Activated T-helper 1 cell treated with anti-CD3 and anti-CD28 coated beads, Interleukin-12 subunit alpha, Interleukin-12 subunit beta, Interleukin-2, Interleukin-4 antibody, amounts not matched to agents 30 ng/mL and 10 ng/mL and 1 ng/mL, durations not matched to agents 14 hours and 24 hours and 36 hours (primary cell): ENCODE measurements around the gene EIF1AD. TPM values are rescaled to one million over a fixed set of nuclear protein-coding genes. Genes with fewer than 3 reads are reported as not detected.

Experiments
- DNase-seq: peaks from one replicate; pipeline ENCODE4 v3.0.0; 2021; ENCODE audit warnings: low spot score
- H3K27ac Mint-ChIP-seq: one replicate; pipeline ENCODE4 v1.8.0; 2021; ENCODE audit warnings: mild to moderate bottlenecking, mixed read lengths
- H3K27me3 Mint-ChIP-seq: one replicate; pipeline ENCODE4 v1.8.0; 2022; ENCODE audit warnings: mild to moderate bottlenecking, moderate library complexity, mixed read lengths; ENCODE audit not compliant: insufficient read depth
- H3K36me3 Mint-ChIP-seq: one replicate; pipeline ENCODE4 v1.8.0; 2021; ENCODE audit warnings: low read depth, mixed read lengths
- H3K4me1 Mint-ChIP-seq: one replicate; pipeline ENCODE4 v1.8.0; 2021; ENCODE audit warnings: low read depth, mixed read lengths
- H3K4me3 Mint-ChIP-seq: one replicate; pipeline ENCODE4 v1.8.0; 2021; ENCODE audit warnings: mild to moderate bottlenecking, moderate library complexity, mixed read lengths
- H3K9me3 Mint-ChIP-seq: one replicate; pipeline ENCODE4 v1.8.0; 2021; ENCODE audit warnings: mixed read lengths
- intact Hi-C: fragments of 100-400 bp; cut with micrococcal nuclease; formaldehyde crosslinking; loops from one replicate; pipeline ENCODE4 v1.15.1; 2024
- total RNA-seq: library from RNA; stranded (reverse); gene quantifications from 2 replicates; pipeline ENCODE4 v1.2.3, GENCODE V29; 2022

Gene EIF1AD
- total RNA-seq, 1 donor from 2014 or later = 70.7 TPM

DNA sequence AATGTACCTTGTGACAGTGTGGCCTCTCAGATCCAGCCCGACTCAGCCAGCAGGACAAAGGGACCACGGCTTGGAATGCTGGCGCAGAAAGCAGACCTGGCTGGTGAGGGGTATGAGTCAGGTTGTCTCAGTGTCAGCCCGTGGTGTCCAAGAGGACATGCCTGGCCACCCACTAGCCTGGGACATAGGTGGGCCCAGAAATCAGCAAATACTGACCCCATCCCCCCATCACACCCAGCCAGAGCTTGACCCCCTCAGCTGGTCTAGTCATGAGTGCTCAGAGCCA lies 4.9 kb upstream of the EIF1AD start:
- Mint-ChIP-seq H3K27me3 (peaks cover 12% of the 10 kb centered on the region), H3K27ac (no peak overlapping the region), H3K36me3 (peaks cover 17% of the 10 kb centered on the region), H3K4me3 (no peak overlapping the region), H3K4me1 (peaks cover 15% of the 10 kb centered on the region), H3K9me3 (no peaks in the 10 kb centered on the region)
- intact Hi-C loops = no loop called here
- DNase-seq = no peak

DNA sequence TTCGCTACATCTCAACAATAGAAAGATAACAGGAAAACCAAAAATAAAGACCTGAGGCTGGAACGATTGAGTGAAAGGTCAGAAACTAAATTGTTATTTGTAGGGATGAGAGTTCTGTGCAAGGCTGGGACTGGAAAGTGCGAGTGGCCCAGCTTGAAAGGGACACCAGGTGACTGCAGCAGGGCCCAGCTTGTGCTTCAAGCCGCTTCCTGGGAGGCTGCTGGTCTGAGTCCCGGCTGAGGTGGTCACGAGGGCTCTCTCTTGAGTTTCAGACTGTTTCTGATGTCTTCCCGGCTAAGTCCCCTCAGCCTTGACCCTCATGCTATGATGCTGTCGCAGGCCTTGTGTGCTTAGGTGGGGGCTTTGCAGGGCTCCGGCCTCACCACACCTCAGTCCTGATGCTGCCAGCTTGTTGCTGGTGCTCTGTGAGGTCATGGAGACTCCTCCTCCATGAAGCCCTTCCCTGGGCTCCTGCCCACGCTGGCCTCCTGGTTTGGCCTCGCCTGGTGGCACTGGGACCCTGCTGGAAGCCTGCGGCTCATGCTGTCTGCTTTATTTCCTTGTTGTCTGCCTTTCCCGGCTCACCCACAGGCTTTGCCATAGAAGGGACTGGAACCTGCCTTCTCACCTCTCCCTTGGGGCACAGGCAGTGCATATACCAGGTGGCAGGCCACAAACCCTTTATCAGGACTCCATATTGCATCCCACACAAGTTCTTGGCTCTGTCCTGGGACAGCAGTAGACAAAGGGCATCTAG lies 4.4 kb upstream of the EIF1AD start:
- H3K36me3 Mint-ChIP-seq = peaks cover 19% of the 10 kb centered on the region
- H3K4me1 Mint-ChIP-seq = peaks cover 17% of the 10 kb centered on the region
- no peak overlapping the region for H3K27ac Mint-ChIP-seq
- H3K9me3 Mint-ChIP-seq = no peaks in the 10 kb centered on the region
- intact Hi-C loops = no loop called here
- H3K4me3 Mint-ChIP-seq = peak overlapping the region; percentile 34
- peaks cover 10% of the 10 kb centered on the region for H3K27me3 Mint-ChIP-seq
- no peak for DNase-seq

DNA sequence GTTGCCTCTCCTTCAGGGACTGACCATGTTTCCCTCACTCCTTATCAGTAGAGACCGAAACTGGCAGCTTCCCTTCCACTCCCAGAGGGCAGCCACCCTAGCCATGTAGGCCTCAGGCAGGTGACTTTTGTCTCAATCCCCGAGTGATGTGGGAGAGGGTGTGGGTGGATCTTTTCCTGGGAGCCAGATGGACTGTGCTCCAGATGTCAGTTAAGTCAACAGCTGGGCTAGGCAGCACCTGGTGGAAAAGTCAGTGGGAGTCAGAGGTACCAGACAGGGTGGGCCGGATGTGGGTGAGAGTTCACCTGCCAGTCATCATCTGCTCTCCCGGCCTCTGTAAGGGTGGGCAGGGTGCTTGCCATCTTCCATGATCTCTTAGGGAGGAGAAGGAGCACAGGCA lies 2.2 kb upstream of the EIF1AD start:
- Mint-ChIP-seq H3K4me1 (peaks cover 20% of the 10 kb centered on the region), H3K36me3 (peaks cover 28% of the 10 kb centered on the region), H3K27ac (peak overlapping the region; percentile 26), H3K4me3 (peak overlapping the region; percentile 99), H3K9me3 (no peaks in the 10 kb centered on the region), H3K27me3 (no peaks in the 10 kb centered on the region)
- no peak for DNase-seq
- intact Hi-C loops = loop anchor here (5.0 kb wide), 4 partner anchors 128 to 672 kb away; partner anchors contain the start of genes DPF2, KAT5 and RAB1B

DNA sequence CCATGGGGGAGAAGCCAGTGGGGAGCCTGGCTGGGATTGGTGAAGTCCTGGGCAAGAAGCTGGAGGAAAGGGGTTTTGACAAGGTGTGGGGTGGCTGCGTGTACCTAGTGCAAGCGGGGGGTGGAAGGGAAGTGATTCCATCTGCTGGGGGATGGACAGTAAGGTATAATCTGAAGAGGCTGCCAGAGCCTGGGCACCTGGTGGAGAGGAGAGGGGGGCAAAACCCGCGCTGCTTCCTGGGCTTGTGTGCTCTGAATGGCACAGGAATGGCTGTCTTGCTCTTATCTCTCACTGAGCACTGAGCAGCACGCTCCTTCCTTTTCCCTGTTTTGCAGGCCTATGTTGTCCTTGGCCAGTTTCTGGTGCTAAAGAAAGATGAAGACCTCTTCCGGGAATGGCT lies 1.3 kb upstream of the EIF1AD start:
- H3K4me1 Mint-ChIP-seq = peaks cover 26% of the 10 kb centered on the region
- no peaks in the 10 kb centered on the region for H3K27me3 Mint-ChIP-seq
- peak overlapping the region; percentile 99 for H3K4me3 Mint-ChIP-seq
- no peak for DNase-seq
- peaks cover 37% of the 10 kb centered on the region for H3K36me3 Mint-ChIP-seq
- peak overlapping the region; percentile 78 for H3K27ac Mint-ChIP-seq
- H3K9me3 Mint-ChIP-seq = no peaks in the 10 kb centered on the region
- intact Hi-C loops = loop anchor here (2.0 to 5.0 kb wide), 6 partner anchors 42 to 671 kb away; partner anchors contain the start of genes DPF2, KAT5, RAB1B and RELA

DNA sequence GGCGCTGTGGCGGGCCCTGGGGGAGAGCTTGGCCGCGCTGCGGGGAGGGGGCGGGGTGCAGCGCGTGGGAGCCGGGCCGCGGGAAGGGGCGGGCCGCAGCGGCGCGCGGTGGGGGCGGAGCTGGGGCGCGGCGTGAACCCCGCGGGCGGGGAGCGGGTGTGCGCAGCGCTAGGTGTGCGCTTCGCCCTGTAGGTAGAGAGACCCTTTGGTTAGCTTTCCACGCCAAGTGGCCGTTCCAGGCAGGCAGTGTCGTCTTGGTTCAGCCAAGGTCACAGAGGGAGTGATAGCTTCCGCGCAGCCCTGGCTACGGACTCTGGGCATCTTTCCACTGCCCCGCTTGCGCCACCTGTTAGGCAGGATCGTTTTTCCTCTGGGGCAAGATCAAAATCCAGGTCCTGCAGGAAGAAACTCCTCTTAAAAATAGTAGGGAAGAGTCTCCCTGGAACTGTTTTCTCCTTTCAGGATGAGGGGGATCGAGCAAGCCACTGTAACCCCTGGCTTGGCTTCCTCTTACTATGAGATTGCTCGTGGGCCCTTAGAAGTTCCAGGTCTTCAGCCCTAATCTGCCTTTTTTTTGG lies 780 bp upstream of the EIF1AD start:
- intact Hi-C loops = loop anchor here (1.0 to 5.0 kb wide), 19 partner anchors 13 to 670 kb away; partner anchors contain the start of genes AP5B1, C11orf68, DPF2 and DRAP1
- H3K36me3 Mint-ChIP-seq = peaks cover 42% of the 10 kb centered on the region

DNA sequence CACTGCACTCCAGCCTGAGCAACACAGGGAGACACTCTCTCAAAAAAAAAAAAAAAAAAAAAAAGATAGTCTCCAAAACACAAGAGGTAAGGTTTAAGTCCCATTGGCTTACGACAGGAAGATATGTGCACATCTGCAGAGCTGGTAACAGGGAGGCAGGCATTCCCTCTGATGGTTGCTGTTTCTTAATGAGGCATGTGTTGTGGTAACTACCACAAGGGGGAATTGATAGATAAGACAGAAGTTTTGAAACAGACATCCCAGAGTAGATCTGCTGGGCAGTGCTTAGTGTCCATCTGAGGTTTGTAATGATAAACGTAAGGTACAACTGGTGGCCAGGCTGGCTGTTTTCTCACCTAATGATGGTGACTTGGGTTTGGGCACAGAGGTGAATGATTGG lies 4.7 kb downstream of the EIF1AD start:
- H3K36me3 Mint-ChIP-seq = peaks cover 41% of the 10 kb centered on the region
- no peaks in the 10 kb centered on the region for H3K27me3 Mint-ChIP-seq
- peak overlapping the region; percentile 49 for H3K27ac Mint-ChIP-seq
- DNase-seq = no peak
- peaks cover 19% of the 10 kb centered on the region for H3K4me1 Mint-ChIP-seq
- no peaks in the 10 kb centered on the region for H3K9me3 Mint-ChIP-seq
- H3K4me3 Mint-ChIP-seq = peak overlapping the region; percentile 5
- intact Hi-C loops = no loop called here

More for the DNA sequence above, 780 bp upstream of the EIF1AD start:
- no peaks in the 10 kb centered on the region for H3K9me3 Mint-ChIP-seq
- peak overlapping the region; percentile 99 for H3K4me3 Mint-ChIP-seq
- peaks cover 26% of the 10 kb centered on the region for H3K4me1 Mint-ChIP-seq
- H3K27me3 Mint-ChIP-seq = no peaks in the 10 kb centered on the region
- no peak for DNase-seq
- H3K27ac Mint-ChIP-seq = peak overlapping the region; percentile 99

DNA sequence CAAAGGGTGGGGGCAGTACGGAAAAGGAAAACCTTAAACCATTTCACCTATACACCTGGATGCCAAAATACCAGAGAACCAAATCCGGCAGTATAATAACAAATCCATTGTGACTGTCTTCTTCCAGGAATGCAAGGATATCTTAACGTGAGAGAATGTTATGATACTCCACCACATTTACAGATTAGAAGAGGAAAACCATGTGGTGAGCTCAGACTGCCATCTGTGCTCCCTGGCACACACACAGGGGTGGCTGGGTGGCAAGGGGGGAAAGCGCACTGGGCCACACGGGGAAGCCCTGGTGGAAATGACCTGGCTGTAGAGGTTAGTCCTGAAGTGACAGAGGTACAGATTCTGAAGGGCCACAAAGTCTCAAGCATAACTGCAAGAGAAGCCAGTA lies 9.9 kb downstream of the EIF1AD start:
- intact Hi-C loops = no loop called here
- H3K4me1 Mint-ChIP-seq = peaks cover 8% of the 10 kb centered on the region
- no peaks in the 10 kb centered on the region for H3K9me3 Mint-ChIP-seq
- peaks cover 11% of the 10 kb centered on the region for H3K36me3 Mint-ChIP-seq
- DNase-seq = no peak
- H3K27ac Mint-ChIP-seq = no peak overlapping the region
- H3K4me3 Mint-ChIP-seq = no peak overlapping the region
- no peaks in the 10 kb centered on the region for H3K27me3 Mint-ChIP-seq

DNA sequence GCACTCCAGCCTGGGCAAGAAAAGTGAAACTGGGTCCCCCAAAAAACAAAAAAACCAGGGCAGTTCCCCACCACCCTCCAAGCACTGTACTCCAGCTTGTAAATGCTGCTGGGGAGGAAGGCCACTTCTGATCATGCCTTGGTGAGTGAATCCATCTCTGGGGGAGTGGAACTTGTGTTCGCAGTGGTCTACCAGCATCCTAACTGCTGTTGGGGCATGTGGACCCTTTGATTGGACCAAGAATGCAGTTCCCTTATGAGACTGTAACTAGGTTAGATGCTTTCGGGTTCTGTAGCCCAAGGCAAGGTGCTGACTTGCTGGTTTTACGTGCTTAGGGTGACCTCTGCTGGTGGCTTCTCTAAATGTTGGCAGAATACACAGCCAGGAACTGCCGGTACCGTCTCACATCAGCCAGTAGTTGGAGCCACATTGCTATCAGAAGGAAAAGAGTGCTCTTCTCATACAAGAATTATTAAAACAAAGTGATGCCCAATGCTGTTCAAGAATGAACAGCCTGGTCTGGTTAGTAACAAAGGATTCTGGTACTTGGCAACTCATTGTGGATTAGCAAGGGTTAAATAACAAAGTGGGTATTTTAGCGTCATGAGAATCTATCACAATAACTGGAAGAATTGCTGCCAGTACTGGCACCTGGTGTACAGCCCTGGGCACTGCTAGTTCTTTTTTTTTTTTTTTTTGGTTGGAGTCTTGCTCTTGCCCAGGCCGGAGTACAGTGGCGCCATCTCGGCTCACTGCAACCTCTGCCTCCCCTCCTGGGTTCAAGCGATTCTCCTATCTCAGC lies 13.0 kb downstream of the EIF1AD start:
- peaks cover 8% of the 10 kb centered on the region for H3K4me1 Mint-ChIP-seq
- peak overlapping the region; percentile 79 for H3K27ac Mint-ChIP-seq
- peak; percentile 88 for DNase-seq
- no peaks in the 10 kb centered on the region for H3K9me3 Mint-ChIP-seq
- intact Hi-C loops = loop anchor here (1.0 to 2.0 kb wide), 12 partner anchors 13 to 283 kb away; partner anchors contain the start of genes AP5B1, BANF1, C11orf68 and DRAP1
- H3K4me3 Mint-ChIP-seq = no peak overlapping the region
- H3K36me3 Mint-ChIP-seq = peaks cover 5% of the 10 kb centered on the region
- H3K27me3 Mint-ChIP-seq = no peaks in the 10 kb centered on the region

DNA sequence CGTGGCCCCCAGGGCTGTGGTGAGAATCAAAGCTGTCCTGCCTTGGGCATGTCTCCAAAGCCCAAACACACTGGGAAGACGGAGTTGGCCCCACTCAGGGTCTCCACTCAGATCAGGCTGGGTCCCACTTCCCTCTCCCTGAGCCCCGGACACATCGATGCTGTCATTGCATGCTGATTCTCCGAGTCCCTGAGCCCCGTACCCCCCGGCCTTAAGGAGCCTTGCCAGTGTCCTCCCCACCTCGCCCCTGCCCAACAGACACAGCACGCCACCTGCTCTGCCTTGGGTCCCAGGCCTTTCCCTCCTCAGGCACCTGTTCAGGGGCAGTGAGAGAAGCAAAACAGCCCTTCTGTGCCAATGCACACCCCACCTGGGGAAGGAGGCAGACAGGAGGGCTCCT lies 14.6 kb downstream of the EIF1AD start:
- no peak for DNase-seq
- intact Hi-C loops = no loop called here
- peaks cover 5% of the 10 kb centered on the region for H3K36me3 Mint-ChIP-seq
- no peak overlapping the region for H3K4me3 Mint-ChIP-seq
- no peaks in the 10 kb centered on the region for H3K27me3 Mint-ChIP-seq
- H3K9me3 Mint-ChIP-seq = no peaks in the 10 kb centered on the region
- H3K4me1 Mint-ChIP-seq = peaks cover 8% of the 10 kb centered on the region
- H3K27ac Mint-ChIP-seq = no peak overlapping the region

DNA sequence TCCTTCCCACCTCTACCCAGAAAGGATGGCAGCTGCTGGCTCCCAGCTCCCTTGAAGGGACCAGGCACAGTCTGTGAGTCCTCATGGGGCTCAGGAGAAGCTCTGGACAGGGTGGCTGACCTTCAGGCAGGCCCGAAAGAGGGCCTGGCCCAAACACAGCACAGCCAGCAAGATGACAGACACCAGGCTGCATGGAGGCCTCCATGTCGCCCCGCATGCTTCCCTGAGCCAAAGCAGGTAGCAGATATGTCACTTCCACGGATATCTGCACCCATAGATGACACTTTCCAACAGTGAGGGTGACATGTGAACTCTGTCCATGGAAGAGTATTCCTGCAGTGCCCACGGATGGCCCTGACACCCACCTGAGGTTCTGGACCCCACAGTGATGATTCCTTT lies 18.4 kb downstream of the EIF1AD start:
- Mint-ChIP-seq H3K4me3 (no peak overlapping the region), H3K27me3 (no peaks in the 10 kb centered on the region), H3K27ac (no peak overlapping the region), H3K9me3 (no peaks in the 10 kb centered on the region), H3K36me3 (peaks cover 9% of the 10 kb centered on the region), H3K4me1 (peaks cover under 1% of the 10 kb centered on the region)
- intact Hi-C loops = no loop called here
- DNase-seq = no peak

DNA sequence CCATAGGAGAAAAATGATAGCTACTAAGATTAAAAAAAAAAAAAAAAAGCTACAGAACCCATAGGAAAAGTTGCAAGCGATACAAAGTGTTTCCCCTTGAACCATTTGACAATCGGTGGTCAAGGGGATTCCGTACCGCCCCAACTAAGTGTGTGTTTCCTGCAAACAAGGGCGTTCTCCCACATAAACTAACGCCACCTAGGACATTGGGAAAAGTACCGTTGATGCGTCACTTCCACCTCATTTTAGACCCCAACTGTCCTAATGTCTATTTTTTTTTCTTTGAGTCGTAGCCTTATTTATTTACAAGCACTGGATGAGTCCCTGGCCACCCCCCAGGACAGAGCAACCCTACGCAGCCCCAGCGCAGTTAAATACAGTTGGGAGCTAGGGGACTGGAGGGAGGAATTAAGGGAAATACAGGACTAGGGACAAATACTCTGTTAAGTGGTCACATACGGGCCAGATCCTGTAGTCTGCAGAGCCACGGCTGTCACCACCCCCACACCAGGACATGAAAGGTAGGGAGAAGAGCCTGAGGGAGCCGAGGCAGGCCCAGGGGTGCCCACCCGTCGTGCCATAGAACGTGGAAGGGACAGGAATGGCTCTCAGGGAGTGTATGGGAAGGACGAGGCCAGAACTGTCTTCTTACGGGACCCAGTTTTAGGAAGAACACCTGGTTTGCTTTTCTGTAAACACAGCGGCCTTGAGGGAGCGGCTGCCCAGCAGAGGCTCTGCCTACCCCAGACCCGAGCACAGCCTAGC lies 19.0 kb downstream of the EIF1AD start:
- H3K4me1 Mint-ChIP-seq = no peaks in the 10 kb centered on the region
- no peak overlapping the region for H3K27ac Mint-ChIP-seq
- no peaks in the 10 kb centered on the region for H3K27me3 Mint-ChIP-seq
- DNase-seq = no peak
- peaks cover 11% of the 10 kb centered on the region for H3K36me3 Mint-ChIP-seq
- no peak overlapping the region for H3K4me3 Mint-ChIP-seq
- intact Hi-C loops = no loop called here
- no peaks in the 10 kb centered on the region for H3K9me3 Mint-ChIP-seq

DNA sequence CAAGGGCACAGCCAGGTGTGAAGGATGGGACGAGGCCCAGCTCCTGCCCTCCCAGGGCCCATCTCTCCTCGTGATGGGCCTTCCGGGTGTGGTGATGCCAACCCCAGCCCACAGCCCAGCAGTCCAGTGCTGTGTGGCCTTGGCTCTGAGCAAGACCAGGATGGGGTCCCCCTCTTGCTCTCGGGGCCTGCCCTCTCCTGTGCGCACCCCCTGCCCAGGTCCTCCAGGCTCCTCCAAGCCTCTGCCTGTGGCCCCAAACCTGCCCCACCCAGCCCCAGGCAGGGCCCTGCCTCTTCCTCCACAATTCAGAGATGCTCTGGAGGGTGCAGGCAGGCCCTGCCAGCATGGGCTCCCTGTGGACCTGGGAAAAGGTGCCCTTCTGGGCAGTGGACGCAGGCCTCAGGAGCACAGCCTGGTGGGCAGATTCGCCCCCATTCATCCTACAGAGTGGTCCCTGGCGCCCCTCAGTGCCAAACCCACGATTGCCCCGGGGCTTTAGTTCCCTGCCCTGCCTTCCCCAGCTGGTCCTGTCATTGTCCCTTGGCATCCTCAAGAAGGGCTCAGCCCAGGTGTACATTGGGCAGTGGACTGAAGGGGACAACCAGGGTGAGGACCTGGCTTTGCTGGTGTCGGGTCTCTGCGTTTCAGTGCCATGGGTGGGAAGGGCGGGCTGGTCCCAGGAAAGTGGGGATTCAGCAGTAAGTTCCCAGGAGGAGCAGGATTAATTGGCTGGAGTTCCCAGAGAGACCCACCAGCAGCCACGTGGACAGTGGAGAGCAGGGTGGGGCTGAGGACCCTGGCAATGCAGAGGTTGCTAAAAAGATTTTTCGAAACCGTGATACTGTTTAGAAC lies 19.8 kb downstream of the EIF1AD start:
- Mint-ChIP-seq H3K27me3 (no peaks in the 10 kb centered on the region), H3K4me3 (no peak overlapping the region), H3K27ac (no peak overlapping the region), H3K4me1 (no peaks in the 10 kb centered on the region), H3K36me3 (peaks cover 16% of the 10 kb centered on the region), H3K9me3 (no peaks in the 10 kb centered on the region)
- intact Hi-C loops = no loop called here
- DNase-seq = no peak
